Gastroesophageal sphincter (tissue), 3 donors: Measurements from ENCODE around the gene RPL14.

Experiments used
- CTCF ChIP-seq, 4 experiments: fragments of 200-600 bp in 2 of 4; fragments of 450-650 bp in 2 of 4; sonication (generic) in 1 of 4; IDR thresholded peaks; one replicate each; pipeline ENCODE4 v1.5.1; 2017 to 2019; ENCODE audit warnings: antibody characterized with exemption in 4 of 4, mild to moderate bottlenecking in 2 of 4, moderate library complexity in 2 of 4
- POLR2A ChIP-seq, 2 donors: fragments of 450-650 bp; IDR thresholded peaks; one replicate each; pipeline ENCODE4 v1.6.1; 2017; ENCODE audit warnings: antibody characterized with exemption in 2 of 2, mild to moderate bottlenecking in 2 of 2, moderate library complexity in 1 of 2

GRCh38 chr3:40452562-40452875, 4.6 kb upstream of the RPL14 start:
- no peak for TF ChIP-seq POLR2A (IDR thresholded peaks at IDR 0.05)
- TF ChIP-seq CTCF (IDR thresholded peaks at IDR 0.05): no peak
